Thyroid gland (tissue), 4 donors: Measurements from ENCODE around the gene SLC17A9. TPM values are rescaled to one million over a fixed set of nuclear protein-coding genes. Genes with fewer than 3 reads are reported as not detected.

Source experiments
- DNase-seq, 2 donors: peaks; one replicate each; pipeline ENCODE4 v3.0.0-alpha.2; 2019
- H3K27ac ChIP-seq, 3 donors: fragments of 200-600 bp; sonication (generic); 1 replicate in 2 of 3; 2 replicates in 1 of 3; pipeline ENCODE4 v1.5.1; 2016 to 2019; ENCODE audit warnings: mild to moderate bottlenecking in 1 of 3, moderate library complexity in 1 of 3
- H3K27me3 ChIP-seq: fragments of 200-600 bp; sonication (generic); one replicate; pipeline ENCODE4 v1.5.1; 2019
- H3K36me3 ChIP-seq, 2 donors: fragments of 200-600 bp; sonication (generic); one replicate each; pipeline ENCODE4 v1.5.1; 2016 to 2019
- H3K4me1 ChIP-seq, 2 donors: fragments of 200-600 bp; sonication (generic); one replicate each; pipeline ENCODE4 v1.5.1; 2017 to 2019
- H3K4me3 ChIP-seq, 3 donors: fragments of 200-600 bp; sonication (generic); replicated peaks in 1 of 3; 1 replicate in 2 of 3; 2 replicates in 1 of 3; pipeline ENCODE4 v1.5.1; 2016; ENCODE audit warnings: mild to moderate bottlenecking in 1 of 3
- H3K9me3 ChIP-seq: fragments of 200-600 bp; sonication (generic); one replicate; pipeline ENCODE4 v1.5.1; 2017
- POLR2A ChIP-seq, 2 donors: fragments of 450-650 bp; IDR thresholded peaks; one replicate each; pipeline ENCODE4 v1.6.1; 2017; ENCODE audit warnings: antibody characterized with exemption in 2 of 2, mild to moderate bottlenecking in 2 of 2, moderate library complexity in 1 of 2
- WGBS, 2 donors: methylation state at CpG; one replicate each; pipeline ENCODE4 v1.1.5; 2017; 5-methylcytosine and 5-hydroxymethylcytosine counted together
- intact Hi-C: fragments of 100-400 bp; cut with DNase I; formaldehyde crosslinking; loops from one replicate; pipeline ENCODE4 v1.15.1; 2023
- total RNA-seq, 4 donors: library from RNA; depleted of rRNA; stranded (reverse); fragments of >200 nt; gene quantifications; one replicate each; pipeline ENCODE4 v1.2.3, GENCODE V29; 2016
- TF ChIP-seq, protein P1 (sequence below), 6 experiments: fragments of 200-600 bp in 3 of 6; fragments of 450-650 bp in 3 of 6; sonication (generic) in 3 of 6; IDR thresholded peaks; one replicate each; pipeline ENCODE4 v1.5.1; 2016 to 2019; ENCODE audit warnings: antibody characterized with exemption in 6 of 6, mild to moderate bottlenecking in 2 of 6, inconsistent platforms in 1 of 6, moderate library complexity in 1 of 6

Gene SLC17A9
- total RNA-seq, 4 donors from 2014 or later = 0.68 to 1.6 (median 1.00) TPM

DNA sequence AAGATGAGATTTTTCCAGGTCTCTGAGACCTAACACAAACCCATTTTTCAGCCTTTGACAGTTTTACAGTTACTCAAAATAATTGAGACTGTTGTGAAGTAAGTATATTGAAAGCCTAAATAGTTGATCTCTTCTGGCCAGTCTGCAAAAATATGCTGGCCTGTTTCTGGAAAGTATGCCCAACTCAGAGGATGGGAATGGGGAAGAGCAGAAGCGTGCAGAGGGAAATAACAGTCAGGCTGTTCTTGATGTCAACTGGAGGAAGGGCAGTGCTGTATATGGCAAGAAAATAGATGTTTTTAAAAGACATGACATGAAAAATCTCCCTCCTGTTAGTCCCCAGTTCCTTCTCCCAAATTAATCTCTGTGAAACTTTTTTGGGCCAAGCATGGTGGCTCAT lies 10.7 kb upstream of the SLC17A9 start:
- peaks cover 33 to 40% of the 10 kb centered on the region in 2 donors for H3K36me3 ChIP-seq
- no peak overlapping the region for H3K27ac ChIP-seq
- WGBS, 2 donors = 97% methylated on average over 1 of the region's 1 CpG
- H3K9me3 ChIP-seq = no peaks in the 10 kb centered on the region
- DNase-seq = no peak
- TF ChIP-seq, protein P1, sequence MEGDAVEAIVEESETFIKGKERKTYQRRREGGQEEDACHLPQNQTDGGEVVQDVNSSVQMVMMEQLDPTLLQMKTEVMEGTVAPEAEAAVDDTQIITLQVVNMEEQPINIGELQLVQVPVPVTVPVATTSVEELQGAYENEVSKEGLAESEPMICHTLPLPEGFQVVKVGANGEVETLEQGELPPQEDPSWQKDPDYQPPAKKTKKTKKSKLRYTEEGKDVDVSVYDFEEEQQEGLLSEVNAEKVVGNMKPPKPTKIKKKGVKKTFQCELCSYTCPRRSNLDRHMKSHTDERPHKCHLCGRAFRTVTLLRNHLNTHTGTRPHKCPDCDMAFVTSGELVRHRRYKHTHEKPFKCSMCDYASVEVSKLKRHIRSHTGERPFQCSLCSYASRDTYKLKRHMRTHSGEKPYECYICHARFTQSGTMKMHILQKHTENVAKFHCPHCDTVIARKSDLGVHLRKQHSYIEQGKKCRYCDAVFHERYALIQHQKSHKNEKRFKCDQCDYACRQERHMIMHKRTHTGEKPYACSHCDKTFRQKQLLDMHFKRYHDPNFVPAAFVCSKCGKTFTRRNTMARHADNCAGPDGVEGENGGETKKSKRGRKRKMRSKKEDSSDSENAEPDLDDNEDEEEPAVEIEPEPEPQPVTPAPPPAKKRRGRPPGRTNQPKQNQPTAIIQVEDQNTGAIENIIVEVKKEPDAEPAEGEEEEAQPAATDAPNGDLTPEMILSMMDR (IDR thresholded peaks at IDR 0.05) = no peak
- intact Hi-C loops = no loop called here
- H3K4me1 ChIP-seq = peaks cover 13% of the 10 kb centered on the region in 2 donors
- no peak overlapping the region for H3K4me3 ChIP-seq
- no peaks in the 10 kb centered on the region for H3K27me3 ChIP-seq

- Histone ChIP-seq H3K9me3 (no peaks in the 10 kb centered on the region), H3K4me1 (peaks cover 11% of the 10 kb centered on the region in 2 donors), H3K27ac (no peak overlapping the region), H3K27me3 (no peaks in the 10 kb centered on the region), H3K36me3 (peaks cover 38 to 44% of the 10 kb centered on the region in 2 donors), H3K4me3 (no peak overlapping the region)
- no peak for DNase-seq
- intact Hi-C loops = no loop called here
- 80 to 85% methylated on average over 2 of the region's 2 CpGs for WGBS, 2 donors
- TF ChIP-seq, protein P1 (IDR thresholded peaks at IDR 0.05) = no peak
- no peak for TF ChIP-seq POLR2A (IDR thresholded peaks at IDR 0.05)
Observed at GRCh38 chr20:62942456-62942855, 10.1 kb upstream of the SLC17A9 start.

GRCh38 chr20:62943396-62943795 lies 9.1 kb upstream of the SLC17A9 start:
- Histone ChIP-seq H3K27me3 (no peaks in the 10 kb centered on the region), H3K4me1 (peaks cover 11% of the 10 kb centered on the region in 2 donors), H3K9me3 (no peaks in the 10 kb centered on the region), H3K36me3 (peaks cover 44 to 45% of the 10 kb centered on the region in 2 donors), H3K27ac (no peak overlapping the region), H3K4me3 (no peak overlapping the region)
- intact Hi-C loops = no loop called here
- 90 to 93% methylated on average over 11 to 14 of the region's 14 CpGs for WGBS, 2 donors
- no peak for DNase-seq
- no peak for TF ChIP-seq POLR2A (IDR thresholded peaks at IDR 0.05)
- TF ChIP-seq, protein P1 (IDR thresholded peaks at IDR 0.05) = no peak

DNA sequence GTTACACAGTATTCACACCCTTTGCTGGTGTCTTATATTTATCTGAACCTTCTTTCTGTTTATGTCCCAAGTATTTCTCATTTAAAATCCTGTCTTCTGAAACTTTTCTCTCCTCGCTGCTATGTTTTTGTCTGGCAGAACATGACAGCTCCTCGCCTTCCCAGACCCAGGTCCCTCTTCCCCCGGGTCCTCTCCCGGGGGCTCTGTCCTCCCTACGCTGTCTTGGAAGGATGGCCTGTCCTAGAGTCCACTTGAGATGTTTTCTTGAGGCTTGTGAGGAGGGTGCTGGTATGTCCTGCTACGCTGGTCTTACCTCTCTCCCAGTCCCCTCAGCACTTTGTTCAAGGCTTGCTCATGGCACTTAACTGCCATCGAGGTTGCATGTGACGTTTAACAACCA lies 8.3 kb upstream of the SLC17A9 start:
- Histone ChIP-seq H3K9me3 (no peaks in the 10 kb centered on the region), H3K4me3 (no peak overlapping the region), H3K36me3 (peaks cover 44 to 45% of the 10 kb centered on the region in 2 donors), H3K27me3 (no peaks in the 10 kb centered on the region), H3K4me1 (peaks cover 6 to 7% of the 10 kb centered on the region in 2 donors), H3K27ac (no peak overlapping the region)
- no peak for DNase-seq
- TF ChIP-seq, protein P1 (IDR thresholded peaks at IDR 0.05) = no peak
- TF ChIP-seq POLR2A (IDR thresholded peaks at IDR 0.05) = no peak
- 85 to 87% methylated on average over 8 of the region's 8 CpGs for WGBS, 2 donors
- intact Hi-C loops = no loop called here

DNA sequence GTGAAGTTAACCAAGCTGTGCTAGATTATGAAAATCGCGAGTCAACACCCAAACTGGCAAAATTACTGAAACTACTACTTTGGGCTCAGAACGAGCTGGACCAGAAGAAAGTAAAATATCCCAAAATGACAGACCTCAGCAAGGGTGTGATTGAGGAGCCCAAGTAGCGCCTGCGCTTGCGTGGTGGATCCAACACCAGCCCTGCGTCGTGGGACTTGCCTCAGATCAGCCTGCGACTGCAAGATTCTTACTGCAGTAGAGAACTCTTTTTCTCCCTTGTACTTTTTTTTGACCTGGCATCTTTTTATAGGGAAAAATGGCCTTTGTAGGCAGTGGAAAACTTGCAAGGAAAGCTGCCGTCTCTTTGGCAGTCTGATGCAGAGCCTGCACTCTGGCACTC lies 7.8 kb upstream of the SLC17A9 start:
- H3K36me3 ChIP-seq = peaks cover 44 to 45% of the 10 kb centered on the region in 2 donors
- no peak overlapping the region for H3K4me3 ChIP-seq
- H3K9me3 ChIP-seq = no peaks in the 10 kb centered on the region
- no peaks in the 10 kb centered on the region for H3K27me3 ChIP-seq
- H3K4me1 ChIP-seq = peaks cover under 1 to 1% of the 10 kb centered on the region in 2 donors
- H3K27ac ChIP-seq = no peak overlapping the region
- no peak for TF ChIP-seq POLR2A (IDR thresholded peaks at IDR 0.05)
- TF ChIP-seq, protein P1 (IDR thresholded peaks at IDR 0.05) = no peak
- 94 to 95% methylated on average over 10 of the region's 10 CpGs for whole genome bisulfite sequencing, 2 donors
- no peak for DNase-seq
- intact Hi-C loops = no loop called here
